ENCODE measurements around the gene CDK5RAP1.

CDK5RAP1 gene

DNA sequence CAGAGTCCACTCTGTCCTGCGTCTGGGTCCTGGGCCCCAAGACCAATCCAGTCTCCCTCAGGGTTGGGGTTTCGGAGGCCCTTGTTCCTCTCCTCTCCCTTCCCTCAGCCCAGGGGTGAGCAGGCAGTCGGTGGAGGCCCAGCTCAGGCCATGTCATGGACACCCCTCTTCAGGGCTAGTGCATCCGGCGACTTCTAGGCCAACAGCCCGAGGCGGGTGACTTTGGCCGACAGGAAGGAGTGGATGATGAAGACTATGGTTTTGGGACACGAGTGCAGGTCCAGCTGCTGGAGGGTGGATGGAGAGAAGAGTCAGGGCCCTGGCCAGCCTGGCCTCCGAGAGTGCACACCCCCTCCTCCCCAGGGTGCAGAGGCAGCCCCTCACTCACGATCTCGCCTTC is 7.0 kb upstream of the CDK5RAP1 start:
- no peak overlapping the region for H3K27ac ChIP-seq (ENCODE audit: extremely low read depth, low read depth, low read length)
- peaks cover 0 to 65% of the 10 kb centered on the region in 2 experiments; a peak in 2 of 3 replicates for H3K36me3 ChIP-seq (ENCODE audit: control insufficient read depth in 2 of 2, insufficient read depth in 1 of 2, low read length in 2 of 2)
- TF ChIP-seq ZBTB8A (tag by site-specific recombination; IDR thresholded peaks at IDR 0.05) (no peak), ZNF354C (tag by site-specific recombination; IDR thresholded peaks at IDR 0.05; ENCODE audit: borderline replicate concordance, low read depth) (no peak), MZF1 (tag by site-specific recombination; IDR thresholded peaks at IDR 0.05; ENCODE audit: borderline replicate concordance) (no peak), ZBTB1 (tag by site-specific recombination; IDR thresholded peaks at IDR 0.05) (no peak), ELK4 (IDR thresholded peaks at IDR 0.05; ENCODE audit: borderline replicate concordance, low read depth, low read length) (no peak), ZNF223 (tag by site-specific recombination; IDR thresholded peaks at IDR 0.05) (no peak), ZNF121 (tag by site-specific recombination; IDR thresholded peaks at IDR 0.05) (no peak), ZBTB11 (tag by site-specific recombination; conservative IDR thresholded peaks at IDR 0.05; ENCODE audit: low read depth) (no peak), GLI2 (tag by site-specific recombination; IDR thresholded peaks at IDR 0.05; ENCODE audit: borderline replicate concordance, low read depth) (no peak), SCRT2 (tag by site-specific recombination; IDR thresholded peaks at IDR 0.05) (no peak), ZNF610 (tag by site-specific recombination; IDR thresholded peaks at IDR 0.05; ENCODE audit: borderline replicate concordance) (no peak), ZNF394 (tag by site-specific recombination; IDR thresholded peaks at IDR 0.05; ENCODE audit: borderline replicate concordance) (no peak), ZNF350 (tag by site-specific recombination; IDR thresholded peaks at IDR 0.05) (no peak), MYNN (tag by site-specific recombination; IDR thresholded peaks at IDR 0.05; ENCODE audit: borderline replicate concordance) (no peak), REPIN1 (tag by site-specific recombination; IDR thresholded peaks at IDR 0.05; ENCODE audit: low read depth) (no peak), ZNF155 (tag by site-specific recombination; IDR thresholded peaks at IDR 0.05) (no peak), ZNF37A (tag by site-specific recombination; IDR thresholded peaks at IDR 0.05) (no peak), GLIS1 (tag by site-specific recombination; IDR thresholded peaks at IDR 0.05) (no peak)
- TF ChIP-seq, protein P1, sequence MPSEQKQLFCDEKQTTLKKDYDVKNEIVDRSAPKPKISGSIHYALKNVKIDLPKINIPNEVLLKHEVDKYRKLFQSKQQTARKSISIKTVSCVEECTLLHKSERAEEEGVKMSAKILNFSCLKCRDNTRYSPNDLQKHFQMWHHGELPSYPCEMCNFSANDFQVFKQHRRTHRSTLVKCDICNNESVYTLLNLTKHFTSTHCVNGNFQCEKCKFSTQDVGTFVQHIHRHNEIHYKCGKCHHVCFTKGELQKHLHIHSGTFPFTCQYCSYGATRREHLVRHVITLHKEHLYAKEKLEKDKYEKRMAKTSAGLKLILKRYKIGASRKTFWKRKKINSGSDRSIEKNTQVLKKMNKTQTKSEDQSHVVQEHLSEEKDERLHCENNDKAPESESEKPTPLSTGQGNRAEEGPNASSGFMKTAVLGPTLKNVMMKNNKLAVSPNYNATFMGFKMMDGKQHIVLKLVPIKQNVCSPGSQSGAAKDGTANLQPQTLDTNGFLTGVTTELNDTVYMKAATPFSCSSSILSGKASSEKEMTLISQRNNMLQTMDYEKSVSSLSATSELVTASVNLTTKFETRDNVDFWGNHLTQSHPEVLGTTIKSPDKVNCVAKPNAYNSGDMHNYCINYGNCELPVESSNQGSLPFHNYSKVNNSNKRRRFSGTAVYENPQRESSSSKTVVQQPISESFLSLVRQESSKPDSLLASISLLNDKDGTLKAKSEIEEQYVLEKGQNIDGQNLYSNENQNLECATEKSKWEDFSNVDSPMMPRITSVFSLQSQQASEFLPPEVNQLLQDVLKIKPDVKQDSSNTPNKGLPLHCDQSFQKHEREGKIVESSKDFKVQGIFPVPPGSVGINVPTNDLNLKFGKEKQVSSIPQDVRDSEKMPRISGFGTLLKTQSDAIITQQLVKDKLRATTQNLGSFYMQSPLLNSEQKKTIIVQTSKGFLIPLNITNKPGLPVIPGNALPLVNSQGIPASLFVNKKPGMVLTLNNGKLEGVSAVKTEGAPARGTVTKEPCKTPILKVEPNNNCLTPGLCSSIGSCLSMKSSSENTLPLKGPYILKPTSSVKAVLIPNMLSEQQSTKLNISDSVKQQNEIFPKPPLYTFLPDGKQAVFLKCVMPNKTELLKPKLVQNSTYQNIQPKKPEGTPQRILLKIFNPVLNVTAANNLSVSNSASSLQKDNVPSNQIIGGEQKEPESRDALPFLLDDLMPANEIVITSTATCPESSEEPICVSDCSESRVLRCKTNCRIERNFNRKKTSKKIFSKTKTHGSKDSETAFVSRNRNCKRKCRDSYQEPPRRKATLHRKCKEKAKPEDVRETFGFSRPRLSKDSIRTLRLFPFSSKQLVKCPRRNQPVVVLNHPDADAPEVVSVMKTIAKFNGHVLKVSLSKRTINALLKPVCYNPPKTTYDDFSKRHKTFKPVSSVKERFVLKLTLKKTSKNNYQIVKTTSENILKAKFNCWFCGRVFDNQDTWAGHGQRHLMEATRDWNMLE (tag by site-specific recombination; conservative IDR thresholded peaks at IDR 0.05; ENCODE audit: low read depth): no peak
- POLR2A ChIA-PET: no interaction called here
- no peak overlapping the region for H3K4me3 ChIP-seq (ENCODE audit: low read depth, low read length)
- H3K4me1 ChIP-seq (ENCODE audit: control insufficient read depth, insufficient read depth, low read length): no peaks in the 10 kb centered on the region
- H3K9me3 ChIP-seq (ENCODE audit: control insufficient read depth, insufficient read depth, low read depth, low read length): no peaks in the 10 kb centered on the region
- CTCF ChIA-PET: no interaction called here
